ENCODE measurements around the gene RETNLB. TPM values are rescaled to one million over a fixed set of nuclear protein-coding genes. Genes with fewer than 3 reads are reported as not detected.

The RETNLB gene
- total RNA-seq, 1 experiment from 2014 or later, result not detected

DNA sequence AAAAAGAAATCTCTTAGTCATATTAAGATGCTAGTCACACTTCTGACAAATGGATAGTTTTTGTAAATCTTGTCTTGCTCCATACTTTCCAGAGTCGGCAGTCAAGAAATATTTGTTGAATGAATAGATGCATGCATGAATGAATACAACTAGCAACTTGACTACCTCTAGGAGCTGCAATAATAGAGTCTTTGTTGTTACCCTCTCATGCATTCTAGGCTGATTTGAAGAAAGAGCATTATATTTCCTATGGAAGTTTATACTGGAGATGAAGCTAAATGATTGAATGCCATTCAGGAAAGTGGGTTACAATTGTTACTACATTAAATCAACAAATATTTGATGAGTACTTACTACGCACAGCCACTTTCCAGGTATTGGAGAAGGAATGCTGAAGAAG, 47.2 kb upstream of the RETNLB start:
- DNase-seq (ENCODE audit: low spot score), result no peak
- ChIA-PET POLR2A (ENCODE audit: low non-redundant PET) (no interaction called here), CTCF (no interaction called here)
- intact Hi-C loops (cut with micrococcal nuclease; ENCODE audit: unreplicated experiment), result no loop called here
- no peak for TF ChIP-seq EZH2 (IDR thresholded peaks at IDR 0.05; ENCODE audit: borderline replicate concordance, low read depth, low read length, poor library complexity, severe bottlenecking)
- TF ChIP-seq CTCF (conservative IDR thresholded peaks at IDR 0.05; ENCODE audit: low read depth, low read length), result no peak
- Histone ChIP-seq H3K36me3 (ENCODE audit: insufficient read depth, low read length, poor library complexity, severe bottlenecking) (no peaks in the 10 kb centered on the region), H3K4me3 (ENCODE audit: low read depth, low read length, poor library complexity, severe bottlenecking) (no peak overlapping the region), H3K9me3 (ENCODE audit: low read depth, low read length, poor library complexity, severe bottlenecking) (no peaks in the 10 kb centered on the region), H3K27ac (ENCODE audit: low read depth, low read length, poor library complexity, severe bottlenecking) (no peak overlapping the region), H3K4me1 (ENCODE audit: insufficient read depth, low read length, poor library complexity, severe bottlenecking) (no peaks in the 10 kb centered on the region), H3K27me3 (replicated peaks; ENCODE audit: insufficient read depth, low read depth, low read length, poor library complexity) (no peaks in the 10 kb centered on the region)
- no TSS peak for BruUV-seq (replicated peaks)

DNA sequence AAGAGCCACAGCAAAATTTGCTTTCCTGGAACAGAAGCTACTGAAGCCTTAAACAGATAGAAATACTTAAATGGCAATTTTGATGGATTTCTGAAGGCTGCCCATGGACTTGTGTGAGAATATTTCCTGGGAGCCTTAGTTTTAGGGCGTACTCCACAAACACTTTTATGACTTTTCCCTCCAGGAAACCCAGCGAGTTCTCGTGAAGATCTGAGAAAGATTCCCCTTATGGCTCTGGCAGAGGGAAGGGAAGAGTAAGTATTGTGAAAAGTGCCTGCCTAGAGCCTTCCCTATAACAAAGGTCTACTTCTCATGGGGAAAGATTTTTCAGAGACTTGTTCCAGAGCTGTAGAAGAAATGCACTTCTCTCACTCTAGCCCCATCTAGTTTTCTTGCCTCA, 34.3 kb upstream of the RETNLB start:
- ChIA-PET CTCF (no interaction called here), POLR2A (ENCODE audit: low non-redundant PET) (no interaction called here)
- Histone ChIP-seq H3K27me3 (replicated peaks; ENCODE audit: insufficient read depth, low read depth, low read length, poor library complexity) (no peaks in the 10 kb centered on the region), H3K9me3 (ENCODE audit: low read depth, low read length, poor library complexity, severe bottlenecking) (no peaks in the 10 kb centered on the region), H3K36me3 (ENCODE audit: insufficient read depth, low read length, poor library complexity, severe bottlenecking) (no peaks in the 10 kb centered on the region), H3K4me3 (ENCODE audit: low read depth, low read length, poor library complexity, severe bottlenecking) (no peak overlapping the region), H3K27ac (ENCODE audit: low read depth, low read length, poor library complexity, severe bottlenecking) (no peak overlapping the region), H3K4me1 (ENCODE audit: insufficient read depth, low read length, poor library complexity, severe bottlenecking) (no peaks in the 10 kb centered on the region)
- no peak for DNase-seq (ENCODE audit: low spot score)
- intact Hi-C loops (cut with micrococcal nuclease; ENCODE audit: unreplicated experiment), result no loop called here
- TF ChIP-seq EZH2 (IDR thresholded peaks at IDR 0.05; ENCODE audit: borderline replicate concordance, low read depth, low read length, poor library complexity, severe bottlenecking), result no peak
- TF ChIP-seq CTCF (conservative IDR thresholded peaks at IDR 0.05; ENCODE audit: low read depth, low read length), result no peak
- no TSS peak for BruUV-seq (replicated peaks)

DNA sequence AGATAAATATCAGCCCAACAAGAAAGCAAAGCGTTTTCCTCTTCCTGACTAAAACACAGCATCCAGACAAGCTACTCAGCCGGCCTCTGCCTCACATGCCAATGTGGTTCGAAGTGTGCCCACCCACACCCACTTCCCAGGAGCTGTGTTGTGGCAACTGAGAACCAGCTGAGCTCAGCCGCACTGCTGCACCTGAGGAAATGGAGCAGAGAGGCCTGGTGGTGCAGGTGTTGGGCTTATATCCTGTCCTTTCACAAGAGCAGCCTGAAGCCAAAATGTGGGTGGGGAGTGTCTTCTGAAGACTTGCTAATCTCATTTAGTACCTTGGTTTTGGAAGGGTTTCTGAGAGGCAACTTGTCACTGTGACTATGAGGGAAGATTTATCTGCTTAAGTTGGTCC, 23.0 kb upstream of the RETNLB start:
- POLR2A ChIA-PET (ENCODE audit: low non-redundant PET), result interaction anchor here (0.5 kb wide), 1 partner anchor 566 kb away, joined by 5 read pairs; no protein-coding TSS in a partner anchor
- no peak overlapping the region for H3K27ac ChIP-seq (ENCODE audit: low read depth, low read length, poor library complexity, severe bottlenecking)
- no peak for DNase-seq (ENCODE audit: low spot score)
- no TSS peak for BruUV-seq (replicated peaks)
- intact Hi-C loops (cut with micrococcal nuclease; ENCODE audit: unreplicated experiment), result no loop called here
- no peak overlapping the region for H3K4me3 ChIP-seq (ENCODE audit: low read depth, low read length, poor library complexity, severe bottlenecking)
- no peaks in the 10 kb centered on the region for H3K4me1 ChIP-seq (ENCODE audit: insufficient read depth, low read length, poor library complexity, severe bottlenecking)
- no peaks in the 10 kb centered on the region for H3K9me3 ChIP-seq (ENCODE audit: low read depth, low read length, poor library complexity, severe bottlenecking)
- CTCF ChIA-PET, result no interaction called here
- TF ChIP-seq EZH2 (IDR thresholded peaks at IDR 0.05; ENCODE audit: borderline replicate concordance, low read depth, low read length, poor library complexity, severe bottlenecking) (no peak), CTCF (conservative IDR thresholded peaks at IDR 0.05; ENCODE audit: low read depth, low read length) (no peak)
- H3K36me3 ChIP-seq (ENCODE audit: insufficient read depth, low read length, poor library complexity, severe bottlenecking), result no peaks in the 10 kb centered on the region
- no peaks in the 10 kb centered on the region for H3K27me3 ChIP-seq (replicated peaks; ENCODE audit: insufficient read depth, low read depth, low read length, poor library complexity)

Measured in A673 (cell line).